Measurements from ENCODE around the gene INTS11.

Gene INTS11

DNA sequence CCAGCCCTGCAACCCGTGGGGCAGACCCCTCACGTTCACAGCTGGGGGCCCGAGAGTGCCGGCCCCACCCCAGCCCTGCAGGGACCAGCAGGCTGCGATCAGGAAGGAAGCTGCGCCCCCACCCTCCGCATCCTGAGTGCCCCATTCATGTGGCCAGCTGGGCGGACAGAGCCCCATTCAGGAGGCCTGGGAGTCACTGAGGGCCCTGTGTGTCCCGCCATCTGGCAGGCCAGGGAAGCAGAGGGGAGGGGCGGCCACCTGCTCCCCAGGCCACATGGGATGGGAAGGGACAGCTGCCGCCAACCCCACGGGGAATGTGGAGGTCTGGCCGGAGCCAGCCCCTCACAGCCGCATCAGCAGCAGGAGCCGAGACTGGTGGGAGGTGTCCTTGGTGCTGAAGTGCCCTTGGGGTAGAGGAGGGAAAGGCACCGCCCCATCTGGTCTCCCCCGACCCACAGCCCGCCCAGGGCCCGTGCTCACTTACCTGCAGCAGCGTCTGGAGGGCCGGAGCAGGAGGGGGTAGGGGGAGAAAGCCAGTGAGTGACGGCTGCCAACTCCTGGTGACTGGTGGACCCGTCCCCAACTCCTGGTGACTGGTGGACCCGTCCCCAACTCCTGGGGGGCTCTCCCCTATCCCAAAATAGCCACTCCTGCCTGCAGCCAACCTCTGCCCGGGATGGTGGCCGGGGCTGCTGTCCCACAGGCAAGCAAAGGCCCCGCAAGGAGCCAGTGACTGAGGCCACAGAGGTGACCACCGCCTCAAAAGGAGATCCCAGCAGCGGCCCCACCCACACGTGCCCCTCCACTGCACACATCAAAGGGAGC lies 25.4 kb downstream of the INTS11 start:
- DNase-seq = no peak

DNA sequence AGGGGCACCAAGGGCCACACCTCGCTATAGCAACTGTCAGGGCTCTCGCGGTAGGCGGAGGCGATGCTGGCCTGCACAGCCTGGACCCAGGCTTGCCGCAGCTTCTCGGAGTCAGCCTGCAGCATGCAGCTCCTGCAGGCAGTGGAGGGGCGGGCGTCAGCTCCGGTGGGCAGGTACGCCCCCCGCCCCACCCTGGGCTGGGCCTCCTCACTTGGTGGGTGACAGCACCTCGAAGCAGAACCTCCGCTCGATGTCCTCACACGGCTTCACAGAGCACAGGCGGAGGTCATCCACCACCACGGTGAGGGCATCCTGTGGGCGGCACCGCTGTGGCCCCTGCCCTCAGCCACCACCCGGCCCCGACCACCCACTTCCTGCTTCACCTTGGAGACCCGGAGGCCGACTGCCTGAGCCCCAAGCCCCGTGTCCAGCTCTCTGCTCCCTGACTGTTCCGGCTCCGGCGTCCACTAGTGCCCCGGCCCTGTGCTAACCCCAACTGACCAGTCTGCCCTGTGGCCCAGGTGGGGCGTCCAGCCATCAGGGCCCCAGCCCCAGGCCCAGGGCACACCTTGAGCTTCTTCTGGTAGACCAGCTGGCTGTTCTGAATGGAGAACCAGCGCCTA lies 26.5 kb downstream of the INTS11 start:
- no peak for DNase-seq

DNA sequence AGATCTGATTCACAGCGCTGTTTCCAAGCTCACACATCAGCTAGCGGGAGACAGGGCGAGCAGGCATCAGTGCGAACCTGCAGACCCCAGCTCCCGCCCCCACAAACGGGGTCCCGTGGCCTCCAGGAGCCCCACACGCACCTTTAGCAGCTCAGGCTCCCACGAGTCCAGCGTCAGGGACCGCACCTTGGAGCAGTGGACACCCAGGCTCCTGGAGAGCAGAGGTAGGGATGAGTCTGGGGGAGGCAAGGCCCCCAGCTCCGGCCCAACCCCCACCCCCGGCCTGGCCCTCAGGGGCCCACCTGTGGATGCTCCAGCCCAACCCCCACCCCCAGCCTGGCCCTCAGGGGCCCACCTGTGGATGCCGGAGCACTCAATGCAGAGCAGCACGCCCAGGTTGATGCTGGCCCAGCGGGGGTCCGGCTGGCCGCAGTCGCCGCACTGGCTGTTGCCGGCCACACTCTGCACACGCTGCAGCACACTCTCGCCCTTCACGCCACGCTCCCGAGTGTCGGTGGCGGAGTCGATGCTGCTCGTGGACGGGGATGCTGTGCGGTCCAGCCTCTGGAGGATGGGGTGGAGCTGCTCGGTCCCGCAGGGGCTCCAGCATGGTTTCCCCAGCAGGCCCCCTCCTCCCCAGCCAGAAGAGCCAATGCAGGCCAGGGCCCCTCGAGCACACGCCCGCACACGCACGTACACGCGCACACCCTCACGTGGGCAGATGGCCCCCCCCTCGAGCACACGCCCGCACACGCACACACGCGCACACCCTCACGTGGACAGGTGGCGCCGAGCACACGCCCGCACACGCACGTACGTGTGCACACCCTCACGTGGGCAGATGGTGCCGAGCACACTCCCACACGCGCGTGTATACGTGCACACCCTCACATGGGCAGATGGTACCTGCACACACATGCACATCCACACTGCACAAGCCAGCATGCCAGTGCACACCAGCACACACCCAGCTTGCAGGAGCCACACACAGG lies 28.1 kb downstream of the INTS11 start:
- DNase-seq = no peak

DNA sequence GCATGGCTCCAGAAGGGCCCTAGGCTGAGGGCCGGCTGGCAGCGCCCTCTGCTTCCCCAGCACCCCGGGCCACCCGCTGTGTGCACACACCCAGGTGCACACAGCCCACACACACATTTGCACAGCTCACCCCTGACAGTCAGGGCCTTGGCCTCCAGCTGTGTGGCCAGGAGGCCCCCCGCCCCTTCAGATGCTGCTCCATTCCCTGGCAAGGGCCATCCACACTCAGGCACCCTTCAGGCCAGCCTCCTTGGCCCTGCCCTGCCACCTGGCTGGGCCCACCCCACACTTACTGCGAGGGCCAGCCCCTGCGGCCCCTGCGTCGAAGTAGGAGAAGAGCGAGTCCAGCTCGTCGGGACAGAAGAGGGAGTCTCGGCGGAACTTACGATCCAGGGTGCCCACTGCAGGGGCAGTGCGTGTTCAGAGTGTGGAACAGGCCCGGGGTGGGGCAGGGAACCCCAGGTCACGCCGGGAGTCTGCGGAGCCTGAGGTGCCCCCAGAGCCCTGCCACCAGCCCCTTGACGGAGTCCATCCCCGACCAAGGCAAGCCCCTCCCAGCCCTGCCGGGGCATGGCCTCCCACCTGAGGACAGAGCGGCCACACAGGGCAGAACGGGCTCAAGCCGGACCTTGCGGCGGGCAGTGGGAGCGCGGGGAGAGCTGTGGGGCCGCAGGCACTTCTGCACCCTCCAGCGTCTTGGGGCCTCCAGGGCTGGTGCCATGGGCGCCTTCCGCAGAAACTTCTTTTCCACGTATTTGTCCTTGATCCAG lies 29.1 kb downstream of the INTS11 start:
- DNase-seq = no peak

DNA sequence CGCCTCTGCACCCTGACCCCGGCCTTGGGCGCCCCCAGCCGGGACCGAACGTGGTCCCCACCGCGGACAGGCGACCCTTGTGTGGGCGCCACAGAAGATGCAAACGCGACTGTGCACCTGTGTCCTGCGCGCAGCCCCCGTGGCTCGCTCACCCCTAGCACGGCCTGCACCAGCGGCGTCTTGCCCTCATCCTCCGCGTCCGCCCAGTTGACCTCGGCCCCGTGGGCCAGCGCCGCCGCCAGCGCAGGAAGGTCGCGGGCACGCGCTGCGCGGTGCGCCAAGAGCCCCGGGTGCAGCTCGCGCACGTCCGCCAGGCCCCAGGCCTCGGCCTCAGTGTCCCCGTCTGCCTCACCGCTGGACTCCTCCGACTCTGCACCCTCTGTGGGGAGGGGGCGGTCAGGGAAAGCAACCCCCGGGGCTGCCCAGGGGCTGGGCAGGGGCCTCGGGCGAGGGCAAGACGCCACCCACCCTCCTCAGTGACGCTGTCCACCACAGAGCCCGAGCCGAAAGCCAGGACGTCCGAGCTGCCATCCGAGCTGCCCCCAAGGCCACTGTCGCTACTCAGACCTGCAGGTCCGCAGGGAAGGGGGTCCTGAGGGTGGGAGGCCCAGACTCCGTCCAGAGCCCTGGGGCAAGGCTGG lies 30.1 kb downstream of the INTS11 start:
- DNase-seq = no peak

DNA sequence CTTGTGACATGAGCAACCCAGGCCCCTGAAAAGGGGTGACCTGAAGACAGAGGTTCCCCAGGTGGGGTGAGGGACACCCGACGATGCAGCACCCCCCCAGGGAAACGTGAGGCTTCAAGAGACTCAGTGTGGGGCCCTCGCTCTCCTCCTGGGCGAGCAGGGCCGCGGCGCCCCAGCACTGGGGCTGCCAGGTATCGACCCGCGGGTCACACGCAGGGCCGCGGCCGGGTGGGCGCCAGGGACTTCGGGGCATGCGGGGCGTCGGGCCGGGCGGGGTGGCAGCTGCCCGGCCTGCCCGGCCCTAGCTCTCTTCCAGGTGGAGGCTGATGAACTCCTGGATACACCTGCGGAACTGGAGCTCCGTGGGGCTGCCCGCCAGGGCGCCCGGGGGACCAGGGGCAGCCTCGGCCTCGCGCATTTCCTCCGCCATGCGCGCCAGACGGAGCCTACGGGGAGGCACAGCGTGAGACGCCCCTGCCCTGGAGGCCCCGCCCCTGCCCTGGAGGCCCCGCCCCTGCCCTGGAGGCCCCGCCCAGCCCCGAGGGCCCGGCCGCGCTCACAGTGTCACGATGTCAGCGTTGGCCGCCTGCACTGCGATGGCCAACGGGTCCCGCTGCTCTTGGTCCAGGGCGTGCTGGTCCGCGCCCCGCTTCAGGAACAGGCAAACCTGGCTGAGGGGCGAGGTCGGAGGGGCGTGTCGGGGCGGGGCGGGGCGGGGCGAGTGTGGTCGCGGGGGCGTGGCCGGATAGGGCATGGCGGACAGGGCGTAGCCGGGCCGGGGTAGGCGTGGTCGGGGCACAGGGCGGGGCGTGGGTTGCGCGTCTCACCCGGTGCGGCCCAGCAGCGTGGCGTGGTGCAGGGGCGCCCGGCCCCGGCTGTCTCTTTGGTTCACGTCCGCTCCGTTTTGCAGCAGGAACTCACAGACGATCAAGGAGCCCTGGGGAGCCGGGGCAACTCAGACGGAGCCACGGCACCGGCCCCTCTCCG lies 30.9 kb downstream of the INTS11 start:
- DNase-seq = no peak

DNA sequence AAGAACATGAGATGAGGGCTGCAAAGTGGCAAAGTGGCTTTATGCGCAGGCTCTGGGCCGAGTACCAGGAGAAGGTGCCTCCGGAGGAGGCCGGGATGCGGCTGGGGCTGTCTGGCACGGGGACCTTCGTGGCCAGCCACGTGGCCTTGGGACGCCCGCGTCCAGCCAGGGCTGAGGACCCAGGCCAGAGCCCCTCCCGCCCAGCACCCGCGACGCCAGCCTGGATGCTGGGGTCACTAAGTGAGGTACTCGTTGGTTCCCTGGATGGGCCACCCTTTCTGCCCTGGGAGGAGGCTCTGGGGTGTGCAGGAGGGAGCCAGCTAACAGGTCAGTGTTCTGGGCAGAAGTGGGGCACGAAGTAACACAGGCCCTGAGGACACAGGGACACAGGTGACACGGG lies 31.6 kb downstream of the INTS11 start:
- no peak for DNase-seq

DNA sequence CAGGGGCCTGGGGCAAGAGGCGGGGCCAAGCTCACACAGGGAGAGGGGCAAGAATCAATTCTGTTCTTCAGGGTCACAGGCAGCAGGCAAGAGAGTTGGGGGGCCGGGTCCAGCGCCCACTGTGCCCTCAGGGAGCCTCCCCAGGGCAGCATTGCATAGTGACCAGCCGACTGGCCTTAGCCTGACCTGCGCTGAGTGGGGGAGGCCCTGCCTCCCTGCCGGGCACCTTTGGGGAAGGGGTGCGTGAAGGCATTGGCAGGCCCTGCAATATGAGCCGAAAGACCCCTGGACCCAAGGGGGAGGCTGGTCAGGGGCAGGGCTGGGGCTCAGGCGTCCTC lies 32.0 kb downstream of the INTS11 start:
- no peak for DNase-seq

DNA sequence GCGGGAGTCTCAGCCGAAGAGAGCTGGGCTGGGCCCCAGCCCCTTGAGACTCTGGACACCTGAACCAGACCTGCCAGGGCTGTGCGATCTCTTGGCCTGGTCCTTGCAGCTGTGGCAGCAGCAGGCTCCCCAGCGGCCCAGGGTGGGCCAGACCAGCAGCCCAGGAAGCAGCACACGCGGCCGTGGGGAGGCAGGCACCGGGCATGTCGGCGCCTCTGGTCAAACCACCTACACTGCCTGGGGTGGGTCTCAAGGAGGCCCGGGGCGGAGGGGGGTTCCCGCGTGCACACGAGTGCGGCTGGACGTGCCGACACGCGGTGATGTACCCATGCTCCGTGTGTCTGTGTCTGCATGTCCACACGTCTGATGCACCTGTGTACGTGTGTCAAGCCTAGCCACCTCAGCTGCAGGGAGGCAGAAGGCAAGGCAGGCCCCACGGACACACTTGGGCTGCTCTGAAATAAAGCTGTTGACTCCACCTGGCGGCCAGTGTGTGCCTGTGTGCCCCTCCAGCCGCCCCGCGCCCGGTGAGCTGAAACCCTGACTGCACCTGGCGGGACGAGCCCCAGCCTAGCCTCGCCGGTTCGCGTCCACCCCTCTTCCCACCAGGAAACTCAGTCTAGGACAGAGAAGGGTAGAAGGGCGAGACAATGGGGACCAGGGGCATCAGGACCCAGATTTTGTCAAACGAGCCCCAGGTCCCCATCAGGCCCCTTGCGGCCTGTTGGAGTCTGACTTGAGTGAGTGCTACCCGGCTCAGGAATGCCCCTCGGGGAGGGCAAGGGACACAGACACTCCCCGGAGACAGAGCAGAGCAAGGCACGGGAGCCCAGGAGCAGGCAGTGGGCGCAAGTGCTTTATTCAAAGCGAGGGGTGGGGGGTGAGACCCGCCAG lies 32.7 kb downstream of the INTS11 start:
- DNase-seq = peak; percentile 49

DNA sequence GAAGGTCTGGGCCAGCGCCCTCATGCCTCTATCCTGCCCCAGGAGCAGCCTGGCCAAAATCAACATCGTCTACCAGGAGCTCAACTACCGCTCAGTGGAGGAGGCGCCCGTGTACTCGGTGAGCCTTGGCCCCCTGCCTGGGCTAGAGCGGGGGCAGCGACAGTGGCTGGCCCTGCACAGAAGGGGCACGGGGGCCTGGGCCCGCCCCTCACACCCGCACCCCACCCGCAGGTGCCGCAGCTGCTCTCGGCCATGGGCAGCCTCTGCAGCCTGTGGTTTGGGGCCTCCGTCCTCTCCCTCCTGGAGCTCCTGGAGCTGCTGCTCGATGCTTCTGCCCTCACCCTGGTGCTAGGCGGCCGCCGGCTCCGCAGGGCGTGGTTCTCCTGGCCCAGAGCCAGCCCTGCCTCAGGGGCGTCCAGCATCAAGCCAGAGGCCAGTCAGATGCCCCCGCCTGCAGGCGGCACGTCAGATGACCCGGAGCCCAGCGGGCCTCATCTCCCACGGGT lies 33.4 kb downstream of the INTS11 start:
- DNase-seq = no peak

DNA sequence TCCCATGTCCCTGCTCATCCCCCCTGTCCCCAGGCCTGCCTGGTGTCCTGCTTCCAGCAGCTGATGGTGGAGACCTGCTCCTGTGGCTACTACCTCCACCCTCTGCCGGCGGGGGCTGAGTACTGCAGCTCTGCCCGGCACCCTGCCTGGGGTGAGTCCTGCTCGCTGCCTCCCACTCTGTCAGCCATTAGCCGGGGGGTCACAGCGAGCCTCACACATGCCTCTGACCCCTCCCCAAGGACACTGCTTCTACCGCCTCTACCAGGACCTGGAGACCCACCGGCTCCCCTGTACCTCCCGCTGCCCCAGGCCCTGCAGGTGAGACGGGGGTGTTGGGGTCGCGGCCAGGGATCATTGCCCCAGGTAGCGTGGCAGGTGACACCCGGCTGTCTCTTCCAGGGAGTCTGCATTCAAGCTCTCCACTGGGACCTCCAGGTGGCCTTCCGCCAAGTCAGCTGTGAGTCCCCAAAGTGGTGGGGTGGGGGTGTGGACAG lies 34.2 kb downstream of the INTS11 start:
- DNase-seq = peak; percentile 36

DNA sequence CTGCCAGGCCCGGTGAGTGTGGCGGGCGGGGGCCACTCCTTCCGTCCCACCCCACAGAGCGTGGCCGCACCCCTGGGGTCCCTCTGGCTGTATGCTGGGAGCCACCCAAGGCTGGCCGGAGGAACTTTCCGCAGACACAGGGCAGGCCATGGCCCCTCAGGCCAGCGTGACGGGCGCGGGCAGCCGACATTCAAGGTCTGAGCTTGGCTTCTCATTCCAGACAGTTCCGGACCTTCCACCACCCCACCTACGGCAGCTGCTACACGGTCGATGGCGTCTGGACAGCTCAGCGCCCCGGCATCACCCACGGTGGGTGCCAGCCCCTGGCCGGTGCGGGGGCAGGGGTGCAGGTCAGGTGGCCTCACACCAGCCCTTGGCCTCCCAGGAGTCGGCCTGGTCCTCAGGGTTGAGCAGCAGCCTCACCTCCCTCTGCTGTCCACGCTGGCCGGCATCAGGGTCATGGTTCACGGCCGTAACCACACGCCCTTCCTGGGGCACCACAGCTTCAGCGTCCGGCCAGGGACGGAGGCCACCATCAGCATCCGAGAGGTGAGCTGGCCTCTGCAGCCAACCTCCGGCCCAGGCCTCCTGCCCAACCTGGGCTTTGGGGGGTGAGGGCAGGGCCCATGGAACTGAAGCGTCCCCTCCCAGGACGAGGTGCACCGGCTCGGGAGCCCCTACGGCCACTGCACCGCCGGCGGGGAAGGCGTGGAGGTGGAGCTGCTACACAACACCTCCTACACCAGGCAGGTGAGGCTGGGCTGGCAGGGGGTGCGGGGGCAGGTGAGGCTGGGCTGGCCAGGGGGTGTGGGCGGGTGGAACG lies 37.0 kb downstream of the INTS11 start:
- DNase-seq = no peak

DNA sequence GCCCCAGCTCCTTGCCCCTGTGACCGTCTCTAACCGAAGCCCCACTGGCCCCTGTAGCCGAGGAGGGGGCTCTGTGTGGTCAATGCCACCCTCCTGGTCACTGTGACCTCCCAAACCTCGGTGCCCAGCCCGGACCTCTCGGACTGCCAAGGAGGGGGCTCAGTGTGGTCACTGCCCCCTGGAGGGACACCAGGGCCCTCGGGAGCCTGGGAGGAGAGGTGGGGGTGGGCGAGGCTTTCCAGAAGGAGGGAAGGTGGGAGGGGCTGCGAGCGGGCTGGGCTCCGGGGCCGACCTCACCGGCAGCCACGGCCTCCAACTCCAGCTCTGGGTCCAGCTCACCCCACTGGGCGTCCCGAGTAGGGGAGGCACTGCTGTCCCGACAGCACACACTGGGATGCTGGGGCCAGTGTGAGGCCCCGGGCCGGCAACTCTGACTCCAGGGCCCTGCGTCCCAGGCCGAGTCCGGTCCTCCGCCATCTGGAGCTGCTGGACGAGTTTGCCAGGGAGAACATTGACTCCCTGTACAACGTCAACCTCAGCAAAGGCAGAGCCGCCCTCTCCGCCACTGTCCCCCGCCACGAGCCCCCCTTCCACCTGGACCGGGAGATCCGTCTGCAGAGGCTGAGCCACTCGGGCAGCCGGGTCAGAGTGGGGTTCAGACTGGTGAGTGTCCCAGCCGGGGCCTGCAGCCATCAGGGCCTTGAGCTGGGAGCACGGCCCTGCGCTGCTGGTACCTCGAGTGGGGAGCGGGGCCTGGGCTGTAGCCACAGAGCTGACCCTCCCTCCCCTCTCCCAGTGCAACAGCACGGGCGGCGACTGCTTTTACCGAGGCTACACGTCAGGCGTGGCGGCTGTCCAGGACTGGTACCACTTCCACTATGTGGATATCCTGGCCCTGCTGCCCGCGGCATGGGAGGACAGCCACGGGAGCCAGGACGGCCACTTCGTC lies 37.9 kb downstream of the INTS11 start:
- no peak for DNase-seq

DNA sequence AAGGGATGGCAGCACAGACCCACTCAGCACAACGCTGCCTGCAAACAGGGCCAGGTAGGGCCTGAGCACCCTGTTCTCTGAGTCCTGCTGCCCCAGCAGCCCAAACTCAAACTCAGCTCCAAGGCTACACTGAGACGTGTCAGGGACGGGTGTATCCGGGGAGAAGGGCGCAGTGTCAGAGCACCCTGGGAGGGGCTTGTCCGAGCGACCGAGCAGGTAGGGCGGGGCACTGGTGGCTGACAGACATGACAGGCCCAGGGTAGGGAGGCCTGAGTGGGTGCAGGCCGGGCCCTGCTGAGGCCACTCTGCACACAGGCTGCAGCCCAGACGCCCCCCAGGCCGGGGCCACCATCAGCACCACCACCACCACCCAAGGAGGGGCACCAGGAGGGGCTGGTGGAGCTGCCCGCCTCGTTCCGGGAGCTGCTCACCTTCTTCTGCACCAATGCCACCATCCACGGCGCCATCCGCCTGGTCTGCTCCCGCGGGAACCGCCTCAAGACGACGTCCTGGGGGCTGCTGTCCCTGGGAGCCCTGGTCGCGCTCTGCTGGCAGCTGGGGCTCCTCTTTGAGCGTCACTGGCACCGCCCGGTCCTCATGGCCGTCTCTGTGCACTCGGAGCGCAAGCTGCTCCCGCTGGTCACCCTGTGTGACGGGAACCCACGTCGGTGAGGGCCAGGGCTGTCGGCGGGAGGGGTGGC lies 38.7 kb downstream of the INTS11 start:
- no peak for DNase-seq

DNA sequence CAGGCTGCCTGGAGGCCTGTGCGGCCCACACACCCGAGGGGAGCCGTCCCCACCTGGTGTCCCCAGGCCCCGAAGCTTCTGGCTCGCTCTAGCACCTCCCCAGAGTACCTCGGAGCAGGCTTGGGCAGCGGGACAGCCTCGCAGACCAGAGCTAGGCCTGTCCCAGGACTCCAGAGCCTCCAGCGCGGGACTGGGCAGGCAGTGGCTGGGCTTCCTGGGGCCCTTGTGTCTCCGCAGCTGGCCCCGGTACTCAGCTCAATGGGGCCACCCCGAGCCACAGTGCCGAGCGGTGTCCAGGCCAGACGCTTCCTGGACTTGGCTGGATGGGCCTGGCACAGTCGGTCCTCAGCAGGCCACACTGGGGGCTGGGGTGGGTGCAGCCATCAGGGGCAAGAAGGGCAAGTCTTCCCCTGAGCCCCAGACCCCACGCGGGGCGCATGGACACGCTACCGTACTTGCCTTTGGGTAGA lies 39.3 kb downstream of the INTS11 start:
- no peak for DNase-seq
